HCT116 (cell line): ENCODE data around the gene CHST11. TPM values are rescaled to one million over a fixed set of nuclear protein-coding genes. Genes with fewer than 3 reads are reported as not detected.
A peak's percentile ranks its signal among the peaks of the same experiment; 100 is the strongest.

ENCODE experiments used
- ATAC-seq: fragments of 200-7000 bp; cut with Tn5 transposase; 2 replicates; pipeline ENCODE4 v1.9.1; 2020; ENCODE audit warnings: mild to moderate bottlenecking, moderate library complexity
- BruUV-seq: library from RNA; stranded (reverse); fragments of 400-500 nt; replicated peaks from 2 replicates; lab custom pipeline; 2021; lab: Mats Ljungman, UMichigan
- CTCF ChIA-PET: fragments of 300-600 bp; sonication (Branson Sonifier 250); formaldehyde crosslinking; loops from one replicate; lab custom pipeline; 2021; ENCODE audit warnings: antibody characterized with exemption; lab: Charles Lee
- POLR2A ChIA-PET: fragments of 300-600, 350-600 bp; sonication (Branson Sonifier 250); formaldehyde crosslinking; loops from one replicate; lab custom pipeline; 2021; ENCODE audit warnings: antibody characterized with exemption; lab: Charles Lee
- RAD21 ChIA-PET, 2 experiments: fragments of 300-600 bp; sonication (Branson Sonifier 250); formaldehyde crosslinking; loops; one replicate each; lab custom pipeline; 2023; ENCODE audit warnings: low total read pairs in 2 of 2; ENCODE audit not compliant: uncharacterized antibody in 2 of 2, unreplicated experiment in 2 of 2, low non-redundant PET in 1 of 2; lab: Charles Lee
- DNase-seq: peaks from one replicate; pipeline ENCODE4 v3.0.0-alpha.2; 2010; ENCODE audit warnings: low read depth, low spot score
- H2AFZ ChIP-seq: fragments of 200-600 bp; shearing (Covaris generic), sonication (generic); 2 replicates; pipeline ENCODE4 v1.6.1; 2017; ENCODE audit warnings: low read depth, mixed run types, mixed read lengths, antibody characterized with exemption, low read length; ENCODE audit not compliant: poor library complexity, severe bottlenecking
- H3K27ac ChIP-seq: 2 replicates; pipeline ENCODE4 v1.5.1; 2012; ENCODE audit warnings: low read depth, low read length
- H3K27me3 ChIP-seq: fragments of 200-600 bp; sonication (generic); 2 replicates; pipeline ENCODE4 v1.6.1; 2016; ENCODE audit warnings: mixed run types, low read length, mixed read lengths; ENCODE audit not compliant: insufficient read depth
- H3K36me3 ChIP-seq, 2 experiments: fragments of 200-500 bp in 1 of 2; fragments of 200-600 bp in 1 of 2; sonication (Bioruptor generic) in 1 of 2; sonication (generic) in 1 of 2; 2 replicates each; pipeline versions ENCODE4 v1.5.1 to v1.6.1; 2014 to 2016; ENCODE audit warnings: low read length in 2 of 2, inconsistent platforms in 1 of 2, mixed read lengths in 1 of 2, mixed run types in 1 of 2; ENCODE audit not compliant: insufficient read depth in 2 of 2, control insufficient read depth in 1 of 2
- H3K4me1 ChIP-seq, 2 experiments: fragments of 200-600 bp in 1 of 2; sonication (generic) in 1 of 2; 2 replicates each; pipeline versions ENCODE4 v1.5.1 to v1.6.1; 2012 to 2017; ENCODE audit warnings: low read length in 2 of 2, inconsistent platforms in 1 of 2, mild to moderate bottlenecking in 1 of 2, mixed read lengths in 1 of 2, mixed run types in 1 of 2, moderate library complexity in 1 of 2; ENCODE audit not compliant: insufficient read depth in 2 of 2, control insufficient read depth in 1 of 2
- H3K4me2 ChIP-seq: fragments of 200-600 bp; sonication (generic); 2 replicates; pipeline ENCODE4 v1.6.1; 2017; ENCODE audit warnings: mixed run types, low read length, mixed read lengths
- H3K4me3 ChIP-seq, 2 experiments: fragments of 200-600 bp in 1 of 2; sonication (generic) in 1 of 2; replicated peaks in 1 of 2; 2 replicates each; pipeline ENCODE4 v1.5.1; 2011 to 2016; ENCODE audit warnings: low read length in 2 of 2, control low read depth in 1 of 2, low read depth in 1 of 2, mild to moderate bottlenecking in 1 of 2, mixed read lengths in 1 of 2, mixed run types in 1 of 2
- H3K79me2 ChIP-seq: fragments of 200-600 bp; sonication (generic); 2 replicates; pipeline ENCODE4 v1.6.1; 2017; ENCODE audit warnings: mild to moderate bottlenecking, mixed run types, low read length, moderate library complexity, mixed read lengths; ENCODE audit not compliant: insufficient read depth
- H3K9ac ChIP-seq: fragments of 200-600 bp; sonication (generic); 2 replicates; pipeline ENCODE4 v1.6.1; 2016; ENCODE audit warnings: low read length, mixed read lengths
- H3K9me2 ChIP-seq: fragments of 200-600 bp; sonication (generic), shearing (Covaris generic); 2 replicates; pipeline ENCODE4 v1.6.1; 2017; ENCODE audit warnings: mixed run types, mild to moderate bottlenecking, moderate library complexity; ENCODE audit not compliant: insufficient read depth
- H3K9me3 ChIP-seq, 2 experiments: fragments of 200-500 bp in 1 of 2; fragments of 200-600 bp in 1 of 2; sonication (Bioruptor generic) in 1 of 2; sonication (generic) in 1 of 2; 2 replicates each; pipeline ENCODE4 v1.6.1; 2014 to 2017; ENCODE audit warnings: low read length in 2 of 2, mixed read lengths in 2 of 2, inconsistent platforms in 1 of 2, low read depth in 1 of 2, mild to moderate bottlenecking in 1 of 2, mixed run types in 1 of 2, moderate library complexity in 1 of 2; ENCODE audit not compliant: control insufficient read depth in 1 of 2, insufficient read depth in 1 of 2
- H4K20me1 ChIP-seq: fragments of 200-600 bp; sonication (generic), shearing (Covaris generic); 2 replicates; pipeline ENCODE4 v1.6.1; 2017; ENCODE audit warnings: mixed run types, mild to moderate bottlenecking, moderate library complexity; ENCODE audit not compliant: insufficient read depth
- SRF ChIP-seq: IDR thresholded peaks from 2 replicates; pipeline ENCODE4 v1.6.1; 2012; ENCODE audit warnings: low read depth
- ZNF274 ChIP-seq: fragments of 200-500 bp; sonication (Bioruptor generic); IDR thresholded peaks from 2 replicates; pipeline ENCODE4 v1.6.1; 2014; ENCODE audit warnings: mild to moderate bottlenecking, low read depth, low read length, inconsistent platforms
- intact Hi-C: fragments of 100-400 bp; cut with micrococcal nuclease; formaldehyde crosslinking; loops from 2 replicates; pipeline ENCODE4 v1.10.0; 2022
- total RNA-seq: library from RNA; stranded (reverse); gene quantifications from one replicate; pipeline ENCODE4 v1.2.1, GENCODE V29; 2021; ENCODE audit not compliant: unreplicated experiment
- TF ChIP-seq, protein P1 (sequence below): IDR thresholded peaks from 2 replicates; pipeline ENCODE4 v1.6.1; 2012

Gene CHST11
- total RNA-seq, 1 experiment from 2014 or later: 10.1 TPM

DNA sequence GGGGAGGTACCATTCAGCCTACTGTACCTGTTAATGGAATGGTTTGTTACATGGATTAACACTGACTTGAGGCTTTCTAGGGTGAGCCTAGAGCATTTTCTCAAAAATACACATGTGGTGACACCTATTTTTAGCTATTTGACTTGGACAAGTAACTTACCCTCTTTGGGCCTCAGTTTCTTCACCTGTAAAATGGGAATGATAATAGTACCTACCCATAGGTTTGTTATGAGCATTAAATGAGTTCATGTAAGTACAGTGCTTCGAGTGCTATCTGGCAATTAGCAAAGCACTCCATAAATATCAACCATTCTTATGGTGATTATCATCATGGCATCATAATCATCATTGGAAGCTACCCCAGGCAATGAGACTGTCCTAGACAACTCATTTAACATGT lies 216.5 kb downstream of the CHST11 start:
- peak overlapping the region; percentile 76; the same call in 1 of the 2 replicates for H3K4me2 ChIP-seq
- ChIA-PET RAD21 (no interaction called here), POLR2A (no interaction called here), CTCF (no interaction called here)
- no peak overlapping the region for H3K9ac ChIP-seq
- no peak overlapping the region for H3K27ac ChIP-seq
- no TSS peak for BruUV-seq
- H3K36me3 ChIP-seq: no peaks in the 10 kb centered on the region
- no peak overlapping the region for H2AFZ ChIP-seq
- no peaks in the 10 kb centered on the region for H3K27me3 ChIP-seq
- TF ChIP-seq, protein P1, sequence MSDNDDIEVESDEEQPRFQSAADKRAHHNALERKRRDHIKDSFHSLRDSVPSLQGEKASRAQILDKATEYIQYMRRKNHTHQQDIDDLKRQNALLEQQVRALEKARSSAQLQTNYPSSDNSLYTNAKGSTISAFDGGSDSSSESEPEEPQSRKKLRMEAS: 0 out of 2 replicates have a peak, but pooled peaks have one; percentile 9
- TF ChIP-seq ZNF274: no peak
- H3K4me3 ChIP-seq: no peak overlapping the region
- peaks cover 51 to 65% of the 10 kb centered on the region in 2 experiments for H3K4me1 ChIP-seq
- intact Hi-C loops: loop anchor here (5.0 kb wide), 1 partner anchor 291 kb away; no protein-coding TSS in a partner anchor
- no peaks in the 10 kb centered on the region for H3K9me2 ChIP-seq
- ATAC-seq: no peak
- no peaks in the 10 kb centered on the region for H3K79me2 ChIP-seq
- no peaks in the 10 kb centered on the region for H3K9me3 ChIP-seq
- DNase-seq: no peak
- H4K20me1 ChIP-seq: no peaks in the 10 kb centered on the region

DNA sequence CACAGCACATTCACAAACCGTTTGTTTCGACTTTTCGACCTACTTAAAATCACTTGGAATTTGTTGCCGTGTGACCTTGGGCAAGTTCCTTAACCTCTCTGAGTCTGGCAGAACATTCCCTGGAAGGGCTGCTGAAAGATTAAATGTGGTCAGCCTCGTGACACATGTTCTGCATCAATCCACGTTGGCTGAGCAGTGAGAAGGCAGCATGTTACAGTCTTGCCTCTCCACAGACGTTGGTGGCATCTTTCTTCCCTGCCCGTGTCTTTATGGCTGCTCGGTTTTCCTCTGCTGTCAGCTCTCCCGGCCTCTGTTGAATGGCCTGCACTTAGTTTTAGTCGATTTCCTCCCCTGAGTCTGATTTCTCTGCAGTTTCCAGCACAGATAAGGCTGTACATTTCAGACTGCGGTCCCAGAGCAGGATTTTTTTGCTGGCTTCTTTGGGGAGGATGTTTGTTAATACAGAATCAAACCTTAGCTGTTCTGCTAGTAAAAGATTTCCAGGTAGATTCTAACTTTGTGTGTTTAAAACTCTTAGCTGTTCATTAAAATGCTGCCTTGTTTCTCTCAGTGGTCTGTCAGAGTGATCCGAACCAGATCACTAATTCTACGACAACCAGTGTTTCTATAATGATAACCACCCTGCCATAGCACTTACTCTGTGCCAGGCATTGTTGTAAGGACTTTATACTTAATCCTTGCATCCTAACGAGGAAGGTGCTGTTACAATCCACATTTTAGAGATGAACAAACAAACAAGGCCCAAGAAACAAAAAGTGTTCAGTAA lies 217.1 kb downstream of the CHST11 start:
- TF ChIP-seq SRF: no peak
- TF ChIP-seq, all 23 proteins: peak for 0
- no peaks in the 10 kb centered on the region for H3K27me3 ChIP-seq
- CTCF ChIA-PET: no interaction called here
- no peak overlapping the region for H2AFZ ChIP-seq
- RAD21 ChIA-PET: no interaction called here
- no peak overlapping the region for H3K4me3 ChIP-seq
- H3K36me3 ChIP-seq: no peaks in the 10 kb centered on the region
- DNase-seq: no peak
- ATAC-seq: no peak
- H3K9ac ChIP-seq: no peak overlapping the region
- intact Hi-C loops: loop anchor here (5.0 kb wide), 1 partner anchor 292 kb away; no protein-coding TSS in a partner anchor
- H3K9me2 ChIP-seq: no peaks in the 10 kb centered on the region
- no TSS peak for BruUV-seq
- no peak overlapping the region for H3K4me2 ChIP-seq
- no peaks in the 10 kb centered on the region for H3K79me2 ChIP-seq
- POLR2A ChIA-PET: no interaction called here
- H3K4me1 ChIP-seq: peaks cover 54 to 67% of the 10 kb centered on the region in 2 experiments
- H4K20me1 ChIP-seq: no peaks in the 10 kb centered on the region
- no peak overlapping the region for H3K27ac ChIP-seq
- no peaks in the 10 kb centered on the region for H3K9me3 ChIP-seq
